DMS153 (cell line): ENCODE data around the gene UQCRC1.
"Not testable (repeated sequence)": the region's sequence is repeated elsewhere in the genome, so short reads cannot be mapped to it uniquely, and the experiment has no call there.

ENCODE experiments used
- DNase-seq: peaks from one replicate; lab custom pipeline; 2025; lab: John Stamatoyannopoulos, UW

The UQCRC1 gene

DNA sequence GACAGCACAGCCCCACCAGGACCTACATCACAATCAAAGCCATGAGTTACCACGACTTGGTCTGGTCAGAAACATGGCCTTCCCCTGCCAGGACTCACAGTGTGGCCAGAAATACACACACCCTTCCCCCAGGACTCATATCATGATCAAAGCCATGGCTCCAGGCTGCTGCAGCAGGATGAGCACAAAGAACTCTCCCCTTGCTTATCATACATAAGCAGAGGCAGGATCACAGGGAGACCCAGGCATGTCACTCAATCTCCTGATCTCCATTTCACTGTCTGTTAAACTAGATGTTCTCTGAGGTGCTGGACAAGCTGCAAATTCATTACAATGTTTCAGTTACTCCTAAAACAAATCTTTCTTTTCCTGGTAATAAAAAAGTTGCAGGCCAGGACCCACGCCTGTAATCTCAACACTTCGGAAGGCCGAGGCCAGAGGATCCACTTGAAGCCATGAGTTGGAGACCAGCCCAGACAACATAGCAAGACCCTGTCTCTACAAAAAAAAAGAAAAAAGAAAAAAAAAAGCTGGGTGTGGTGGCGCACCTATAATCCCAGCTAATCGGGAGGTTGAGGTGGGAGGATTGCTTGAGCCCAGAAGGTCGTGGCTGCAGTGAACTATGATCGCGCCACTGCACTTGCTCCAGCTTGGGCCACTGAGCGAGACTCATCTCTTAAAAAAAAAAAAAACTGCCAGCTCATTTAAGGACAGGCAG lies 54.1 kb downstream of the UQCRC1 start:
- DNase-seq = no peak

DNA sequence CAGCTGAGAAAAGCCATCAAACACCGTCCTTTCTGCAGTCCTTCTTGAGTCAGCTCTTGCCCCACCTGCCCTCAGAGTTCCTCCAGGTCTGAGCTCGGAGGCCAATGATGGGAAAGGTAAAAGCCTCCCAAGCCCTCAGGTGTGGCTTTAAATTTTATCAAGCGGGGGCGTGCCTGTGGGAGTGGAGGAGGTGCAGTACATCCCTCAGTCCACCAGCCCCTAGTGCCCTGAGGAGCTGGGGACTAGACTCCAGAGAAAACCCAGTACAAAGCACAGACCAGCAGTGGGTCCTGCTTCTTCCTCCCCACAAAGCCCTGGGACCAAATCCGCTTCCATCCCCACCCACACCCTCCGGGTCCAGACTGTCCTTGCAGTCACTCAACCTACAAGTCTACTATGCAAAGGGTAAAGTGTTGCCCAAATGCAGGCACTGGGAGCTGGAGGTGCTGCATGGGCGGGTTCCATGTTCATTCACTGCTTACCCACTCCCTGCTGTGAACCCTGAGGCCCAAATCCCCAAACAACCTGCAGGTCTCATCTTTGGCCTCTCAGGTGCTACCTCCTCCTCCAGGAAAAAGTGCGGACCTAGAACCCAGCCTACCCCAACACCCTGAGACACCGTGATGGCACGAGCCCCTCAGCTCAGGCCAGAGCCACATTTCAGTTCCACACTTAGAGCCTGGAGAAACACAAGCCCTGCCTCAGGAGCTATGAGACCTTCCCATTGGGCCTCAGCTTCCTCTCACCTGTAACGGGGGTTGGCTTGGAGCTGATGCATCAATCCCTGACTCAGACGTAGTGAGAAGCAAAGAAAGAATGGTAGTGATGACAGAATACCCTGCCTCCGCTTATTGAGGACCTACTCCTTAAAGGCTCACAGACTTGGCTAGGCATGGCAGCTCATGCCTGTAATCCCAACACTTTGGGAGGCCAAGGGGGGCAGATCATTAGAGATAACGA lies 55.3 kb downstream of the UQCRC1 start:
- DNase-seq = no peak

DNA sequence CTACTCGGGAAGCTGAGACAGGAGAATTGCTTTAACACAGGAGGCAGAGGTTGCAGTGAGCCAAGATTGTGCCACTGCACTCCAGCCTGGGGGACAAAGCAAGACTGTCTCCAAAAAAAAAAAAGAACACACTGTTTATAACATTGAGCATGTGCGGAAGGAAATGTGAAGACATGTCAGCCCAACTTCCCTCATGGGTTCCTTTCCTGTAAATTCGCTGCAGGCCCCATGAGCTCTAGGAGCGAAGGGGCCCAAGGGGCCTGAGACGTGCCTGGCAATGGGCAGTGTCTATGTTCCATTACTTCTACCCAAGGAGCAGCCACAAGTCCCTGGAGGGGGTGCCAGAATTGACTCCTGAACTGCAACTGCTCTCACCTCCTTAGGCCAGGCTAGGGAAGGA lies 56.1 kb downstream of the UQCRC1 start:
- no peak for DNase-seq

DNA sequence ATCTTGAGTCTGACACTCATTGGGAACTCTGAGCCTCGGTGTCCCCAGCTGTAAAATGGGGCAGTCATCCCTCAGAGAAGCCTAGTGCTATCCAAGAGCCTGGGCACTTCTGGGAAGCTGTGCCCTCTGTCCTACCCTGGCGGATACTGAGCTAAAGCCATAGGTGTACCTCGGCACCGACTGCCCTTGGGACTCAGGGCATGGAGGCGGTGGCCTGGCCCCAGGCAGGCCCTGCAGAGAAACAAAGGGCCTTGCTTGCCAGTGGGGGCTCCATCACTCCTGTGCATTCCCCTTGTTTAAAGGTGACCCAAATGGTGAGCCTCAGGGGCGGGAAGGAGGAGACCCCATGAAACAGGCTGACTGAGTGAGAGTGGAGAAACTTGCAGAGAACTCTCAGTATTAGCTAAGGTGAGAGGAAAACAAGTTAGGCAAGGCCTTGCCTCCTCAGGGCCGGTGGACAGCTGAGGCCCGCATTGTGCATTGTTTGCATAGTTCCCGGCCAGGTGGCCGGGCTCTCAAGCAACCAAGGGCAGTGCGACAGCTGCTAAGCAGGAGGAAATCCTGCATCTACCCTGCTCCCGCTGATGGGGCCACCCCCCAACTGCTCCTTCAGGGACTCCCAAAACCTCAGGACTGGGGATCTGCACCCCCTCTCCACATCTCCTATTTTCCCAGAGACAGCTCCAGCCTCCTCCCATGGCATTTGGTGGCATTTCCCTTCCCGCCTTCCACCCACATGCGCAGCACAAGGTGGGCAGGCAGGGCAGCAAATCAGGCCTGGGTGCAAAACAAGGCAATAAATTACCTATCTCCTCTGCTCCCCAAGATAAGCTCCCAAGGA lies 57.1 kb downstream of the UQCRC1 start:
- DNase-seq = no peak

DNA sequence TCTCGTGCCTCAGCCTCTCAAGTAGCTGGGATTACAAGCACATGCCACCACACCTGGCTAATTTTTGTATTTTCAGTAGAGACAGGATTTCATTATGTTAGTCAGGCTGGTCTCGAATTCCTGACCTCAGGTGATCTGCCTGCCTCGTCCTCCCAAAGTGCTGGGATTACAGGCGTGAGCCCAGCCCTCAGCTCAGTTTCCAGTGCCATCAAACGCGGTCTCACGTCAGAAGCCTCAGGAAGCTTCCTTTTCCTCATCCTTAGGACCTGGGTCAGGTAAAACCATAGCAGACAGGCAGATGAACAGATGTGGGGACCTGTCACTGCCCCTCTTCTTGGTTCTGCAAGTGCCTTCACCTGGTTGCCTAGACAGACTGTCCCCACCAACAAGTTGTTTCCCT lies 57.8 kb downstream of the UQCRC1 start:
- not testable (repeated sequence) for DNase-seq
